Purkinje cell (primary cell): Measurements from ENCODE around the gene EFL1. TPM values are rescaled to one million over a fixed set of nuclear protein-coding genes. Genes with fewer than 3 reads are reported as not detected.

Source experiments
- polyA plus RNA-seq: library from polyadenylated mRNA; unstranded; fragments of >200 nt; fragmentation: Nextera tagmentation; gene quantifications from 2 replicates; pipeline ENCODE4 v1.2.1, GENCODE V29; 2014

The EFL1 gene
- 7.5 and 10.1 TPM in 2 replicates for polyA plus RNA-seq

DNA sequence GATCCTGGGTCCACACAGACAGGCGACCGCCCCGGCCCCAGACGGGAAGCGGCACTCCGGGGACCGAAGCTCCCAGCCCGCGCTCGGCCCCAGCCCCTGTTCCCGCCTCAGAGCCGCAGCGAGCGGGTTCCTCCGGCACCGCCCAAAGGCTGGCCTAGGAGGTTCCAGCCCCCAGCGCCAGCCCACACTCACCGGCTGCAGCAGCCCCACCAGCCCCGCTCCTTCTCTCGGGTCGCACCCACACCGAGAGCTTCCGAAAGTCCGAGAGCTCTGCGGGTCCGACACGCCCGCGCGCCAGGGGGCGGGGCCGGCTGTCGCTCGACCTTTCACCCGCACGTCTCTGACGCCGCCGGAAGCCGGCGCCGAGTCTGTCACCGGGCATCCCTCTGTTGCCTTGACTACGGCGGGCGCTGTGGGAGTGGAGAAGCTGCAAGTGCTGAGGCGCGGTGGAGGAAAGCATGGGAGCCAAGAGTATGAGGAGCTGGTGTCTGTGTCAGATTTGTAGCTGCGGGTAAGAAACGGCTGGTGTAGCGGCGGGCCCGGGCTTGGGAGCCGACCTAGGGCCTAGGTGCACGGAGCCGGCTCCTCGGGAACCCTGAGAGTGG is at the start of gene EFL1, which contains the start of gene SAXO2:
TSS of gene EFL1 (minus strand) at position 313 of the 605 bp plus-strand sequence. CDS start 956 bp downstream, outside the sequence.
TSS of gene SAXO2 (plus strand) at position 397 of the 605 bp plus-strand sequence. CDS start at position 459, 62 bp downstream.

Other genes with a start within 250 kb of the EFL1 start
- gene MEX3B, start 216.7 kb downstream of the EFL1 start, polyA plus RNA-seq, result 3.7 TPM in 1 of 2 replicates, not detected in the other
- gene SAXO2, start 84 bp upstream of the EFL1 start, polyA plus RNA-seq, result 5.5 and 6.4 TPM in 2 replicates
- 0.42 and 1.0 TPM in 2 replicates for gene GOLGA6L10, start 86.7 kb upstream of the EFL1 start, polyA plus RNA-seq
- 1.4 and 2.7 TPM in 2 replicates for gene GOLGA6L9, start 167.1 kb upstream of the EFL1 start, polyA plus RNA-seq